GM21423 (cell line): ENCODE data around the gene TP73.

Source experiments
- ATAC-seq: cut with Tn5 transposase; IDR thresholded peaks from one replicate; pipeline ENCODE4 v1.9.1; 2021; ENCODE audit warnings: mild to moderate bottlenecking, moderate library complexity; ENCODE audit not compliant: unreplicated experiment

The TP73 gene

DNA sequence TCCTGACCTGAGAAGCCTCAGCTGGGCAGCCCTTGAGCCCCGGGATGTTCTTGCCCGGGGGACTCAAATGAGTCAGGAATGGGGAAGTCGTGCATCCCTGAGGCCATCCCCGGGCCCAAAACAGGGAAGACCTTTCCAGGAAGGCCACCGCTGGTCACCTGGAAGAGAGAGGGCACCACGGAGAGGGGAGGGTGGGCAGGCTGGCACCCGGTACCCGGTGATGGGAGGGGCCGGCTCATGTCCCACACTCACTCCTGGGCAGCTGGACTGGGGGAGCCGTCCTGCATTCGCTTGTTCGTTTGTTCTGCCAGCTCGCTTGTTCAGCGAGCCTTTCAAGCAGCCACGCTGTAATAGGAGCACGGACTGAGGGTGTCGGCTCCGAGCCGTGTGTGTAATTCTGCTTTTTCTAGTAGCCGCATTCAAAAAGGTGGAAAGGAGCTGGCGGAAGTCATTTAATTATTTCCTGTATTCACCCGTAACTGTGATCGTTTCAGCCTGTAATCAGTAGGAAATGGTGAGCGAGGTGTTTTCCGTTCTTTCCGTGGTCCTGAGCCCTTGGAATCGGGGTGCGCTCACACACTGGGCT is 51.6 kb downstream of the TP73 start:
- no peak for ATAC-seq

DNA sequence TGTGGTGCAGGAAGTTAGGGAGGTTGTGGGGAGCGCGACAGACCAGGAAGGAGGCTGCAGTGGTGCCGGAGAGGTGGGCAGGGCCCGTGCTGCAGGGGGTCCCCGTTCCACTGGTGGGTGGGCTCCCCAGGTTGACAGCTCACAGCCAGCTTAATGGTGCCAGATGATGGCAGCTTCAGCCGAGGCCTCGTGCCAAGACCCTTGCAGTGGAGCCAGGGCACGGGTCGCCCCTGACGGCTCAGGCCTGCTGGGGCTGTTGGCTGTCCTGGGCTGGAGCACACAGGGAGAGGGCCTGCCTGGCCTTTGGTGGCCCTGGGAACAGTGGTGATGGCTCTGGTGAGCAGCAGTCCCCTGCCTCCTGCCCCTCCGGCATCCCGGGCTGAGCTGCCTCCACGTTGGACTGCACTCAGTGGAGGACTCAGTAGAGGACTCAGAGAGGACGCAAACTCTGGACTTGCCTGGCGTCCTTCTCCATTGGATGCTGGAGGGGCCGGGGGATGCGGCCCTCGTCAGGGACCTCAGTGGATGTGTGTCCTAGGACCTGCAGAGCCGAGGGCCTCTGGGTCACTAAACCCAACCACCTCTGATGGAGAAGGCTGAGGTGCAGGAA is 53.1 kb downstream of the TP73 start:
- ATAC-seq, result no peak

DNA sequence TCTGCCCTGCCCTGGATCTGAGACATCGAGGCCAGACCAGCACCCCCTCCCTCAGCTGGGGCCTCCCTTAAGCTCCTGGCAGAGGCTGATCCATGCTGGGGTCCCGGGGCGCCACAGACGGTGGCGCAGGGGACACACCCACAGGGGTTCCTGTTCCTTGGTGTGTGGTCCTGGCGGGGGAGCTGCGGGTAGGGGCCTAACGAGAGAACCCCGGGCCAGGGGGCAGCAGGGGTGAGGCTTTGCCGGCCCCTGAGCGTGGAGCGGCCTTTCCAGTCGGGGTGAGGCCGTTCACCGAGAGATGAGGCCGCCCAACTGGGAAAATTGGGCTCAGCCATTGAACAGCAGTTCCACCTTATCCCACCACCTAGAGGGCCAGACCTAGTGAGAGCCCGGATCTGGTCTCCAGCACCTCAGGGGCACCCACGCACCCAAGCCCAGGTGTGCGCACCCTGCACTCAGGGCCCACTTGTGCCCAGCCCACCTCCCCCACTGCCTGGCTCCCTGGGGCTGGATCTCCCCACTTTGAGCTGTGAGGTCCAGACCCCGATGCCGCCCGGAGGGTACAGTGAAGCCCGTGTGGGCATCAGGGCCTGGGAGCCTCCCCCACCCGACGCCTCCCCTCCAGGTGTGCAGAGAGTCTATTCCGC is 54.5 kb downstream of the TP73 start:
- ATAC-seq, result no peak

- no peak for ATAC-seq
These were observed 55.1 kb downstream of the TP73 start for GRCh38 chr1:3707298-3707938.

GRCh38 chr1:3707939-3708328 is 55.6 kb downstream of the TP73 start:
- ATAC-seq, result no peak

- no peak for ATAC-seq
These were observed 56.5 kb downstream of the TP73 start for GRCh38 chr1:3708791-3709190.

DNA sequence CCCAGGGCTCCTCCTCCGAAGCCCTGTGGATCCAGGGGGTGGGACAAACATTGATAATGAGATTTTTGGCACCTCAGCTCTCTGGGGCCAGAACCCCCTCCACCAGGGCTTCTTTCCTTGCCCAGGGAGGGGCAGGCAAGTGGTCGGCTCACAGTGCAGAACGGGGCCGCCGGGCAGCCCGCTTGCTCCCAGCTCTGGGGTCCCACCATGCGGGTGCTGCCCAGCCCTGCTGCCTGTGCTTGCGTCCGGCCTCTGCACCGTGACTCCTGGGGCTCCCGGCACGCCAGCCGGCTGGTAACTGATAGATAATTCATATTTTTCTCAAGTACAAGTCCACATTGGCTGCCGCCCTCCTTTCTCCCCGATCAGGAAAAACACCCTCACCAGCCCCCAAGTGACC is 57.9 kb downstream of the TP73 start:
- no peak for ATAC-seq

DNA sequence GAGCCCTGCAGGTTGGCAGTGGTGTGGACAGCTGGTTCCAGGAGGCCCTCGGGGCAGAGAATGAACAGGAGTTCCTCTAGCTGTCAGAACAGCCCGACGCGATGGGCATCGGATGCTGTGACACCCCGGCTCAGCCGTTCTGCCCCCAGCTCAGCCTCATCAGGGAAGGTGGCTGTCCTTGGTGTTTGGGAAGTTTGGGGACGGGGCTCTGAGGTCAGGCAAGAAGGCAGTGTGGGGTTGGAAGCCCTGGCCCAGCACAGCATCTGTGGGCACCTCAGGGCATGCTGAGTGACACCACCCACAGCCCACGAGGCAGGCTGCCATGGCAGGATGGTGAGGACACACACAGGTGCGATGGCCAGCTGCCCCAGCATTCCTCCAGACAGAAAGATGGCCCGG is 59.1 kb downstream of the TP73 start:
- no peak for ATAC-seq

DNA sequence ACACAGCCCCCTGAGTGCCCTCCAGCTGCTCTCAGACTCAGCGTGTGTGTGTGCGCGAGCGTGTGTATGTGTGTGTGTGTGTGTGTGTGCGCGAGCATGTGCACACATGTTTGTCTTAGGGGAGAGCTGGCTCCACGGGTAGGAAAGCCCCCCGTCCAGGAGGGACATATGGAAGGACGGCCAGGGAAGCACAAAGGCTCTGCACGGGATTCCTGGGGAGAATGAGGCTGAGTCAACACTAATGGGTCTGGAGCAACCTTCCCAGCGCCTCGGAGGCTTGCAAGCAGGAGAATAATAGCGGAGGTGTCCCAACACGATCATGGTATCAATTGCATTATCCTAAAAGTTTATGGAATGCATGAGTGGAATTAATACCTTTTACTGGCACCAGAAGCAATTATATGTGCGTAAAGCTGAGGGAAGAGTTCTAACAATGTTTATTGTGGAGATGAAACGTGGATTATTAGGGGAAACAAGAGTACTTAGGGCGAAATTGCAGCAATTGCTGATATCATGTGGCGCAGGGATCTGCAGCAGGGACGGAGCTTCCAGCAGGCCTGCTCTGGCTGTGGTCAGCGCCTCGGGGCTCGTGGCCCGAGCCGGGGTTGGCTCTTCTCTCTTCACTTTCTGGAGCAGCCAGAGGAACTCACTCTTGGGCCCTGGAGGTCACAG is 59.6 kb downstream of the TP73 start:
- ATAC-seq, result no peak

- no peak for ATAC-seq
These were observed 60.5 kb downstream of the TP73 start for GRCh38 chr1:3712573-3713535.

- no peak for ATAC-seq
These were observed 61.5 kb downstream of the TP73 start for GRCh38 chr1:3713840-3714239.

- ATAC-seq, result no peak
These were observed 62.0 kb downstream of the TP73 start for GRCh38 chr1:3714284-3714741.

DNA sequence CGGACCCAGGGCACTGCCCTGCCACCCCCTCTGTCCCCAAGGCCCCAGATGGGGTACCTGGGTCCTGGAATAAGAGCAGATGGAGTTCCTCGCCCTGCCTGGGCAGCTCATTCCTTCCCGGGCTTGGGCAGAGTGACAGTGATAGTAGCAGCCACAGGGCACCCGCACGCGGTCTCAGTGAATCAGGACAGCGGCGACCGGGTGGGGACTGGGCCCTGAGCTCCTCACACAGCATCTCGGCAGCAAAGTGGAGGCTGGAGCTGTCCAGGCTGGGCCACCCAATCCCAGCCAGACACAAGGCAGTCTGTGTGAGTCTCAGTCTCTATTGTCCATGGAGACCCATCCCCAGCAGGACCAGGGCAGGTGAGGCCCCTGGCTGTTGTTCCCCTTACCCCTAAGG is 62.5 kb downstream of the TP73 start:
- no peak for ATAC-seq

DNA sequence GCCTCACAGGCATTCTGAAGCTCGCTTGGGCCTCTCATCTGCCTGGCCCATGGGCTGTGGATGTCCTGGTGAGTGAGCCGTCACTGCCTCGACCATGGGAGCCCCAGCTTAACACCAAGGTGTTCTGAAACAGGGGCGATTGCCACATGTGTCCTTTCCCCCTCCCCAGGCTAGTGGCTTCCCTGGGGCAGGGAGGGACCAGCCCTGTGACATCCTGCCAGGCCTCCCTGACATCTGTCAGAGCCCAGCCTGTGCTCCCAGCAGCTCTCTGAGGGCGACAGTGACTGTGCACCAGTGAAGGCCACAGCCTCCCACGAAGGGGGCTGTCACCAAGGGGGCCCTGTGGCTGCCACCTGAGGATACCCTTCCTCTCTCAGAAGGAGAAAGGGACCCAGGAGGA is 64.0 kb downstream of the TP73 start:
- no peak for ATAC-seq

DNA sequence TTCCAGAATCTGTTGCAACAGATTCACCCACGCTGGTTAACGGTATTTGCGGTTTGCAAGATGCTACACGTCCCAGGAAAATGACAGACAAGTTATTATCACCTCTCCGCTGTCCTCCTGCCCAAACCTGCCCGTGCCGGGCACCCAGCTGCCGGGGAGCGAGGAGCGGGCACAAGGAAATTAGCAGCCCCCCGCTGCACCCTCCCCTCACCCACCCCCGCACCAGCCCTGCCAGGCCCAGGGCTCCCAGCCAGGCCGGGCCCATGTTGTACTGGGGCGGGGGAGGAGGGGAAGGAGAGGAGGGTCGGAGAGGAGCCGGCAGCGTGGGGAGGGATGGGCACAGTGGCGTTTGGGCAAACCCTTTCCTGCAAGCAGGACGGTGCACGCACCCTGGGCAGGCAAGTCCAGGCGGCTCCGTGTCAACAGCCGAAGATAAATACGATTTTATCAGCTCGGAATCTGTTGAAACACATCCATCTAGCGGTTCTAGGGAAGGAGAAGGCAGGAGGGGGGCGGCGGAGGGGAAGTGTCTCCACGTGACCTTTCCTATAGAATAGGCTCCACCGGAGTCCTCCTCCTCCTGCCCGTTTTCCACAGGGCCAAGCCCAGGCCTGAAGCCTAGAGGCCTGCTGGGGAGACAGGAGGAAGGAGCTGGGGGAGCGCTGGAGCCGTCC is 64.9 kb downstream of the TP73 start:
- no peak for ATAC-seq

GRCh38 chr1:3717715-3718601 is 65.6 kb downstream of the TP73 start:
- no peak for ATAC-seq

GRCh38 chr1:3718764-3719163 is 66.4 kb downstream of the TP73 start:
- ATAC-seq, result no peak

DNA sequence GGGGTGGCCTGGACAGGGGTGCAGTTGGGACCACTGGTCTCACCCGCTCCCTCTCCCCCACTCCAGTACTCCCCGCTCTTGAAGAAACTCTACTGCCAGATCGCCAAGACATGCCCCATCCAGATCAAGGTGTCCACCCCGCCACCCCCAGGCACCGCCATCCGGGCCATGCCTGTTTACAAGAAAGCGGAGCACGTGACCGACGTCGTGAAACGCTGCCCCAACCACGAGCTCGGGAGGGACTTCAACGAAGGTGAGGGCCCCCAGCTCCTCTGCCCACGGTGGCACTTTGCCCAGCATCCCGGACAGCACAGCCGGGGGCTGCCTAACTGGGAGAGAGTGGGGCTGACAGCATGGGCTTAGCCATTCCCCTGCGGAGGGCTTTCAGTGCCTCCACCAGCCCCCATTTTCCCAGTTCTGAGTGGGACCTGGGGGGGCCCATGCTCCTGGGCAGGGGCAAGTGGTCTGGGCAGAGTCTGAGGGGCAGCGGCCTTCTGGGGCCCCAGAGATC is 69.7 kb downstream of the TP73 start:
- ATAC-seq, result no peak

- no peak for ATAC-seq
These were observed 70.5 kb downstream of the TP73 start for GRCh38 chr1:3722846-3723245.
